OCI-LY7 (cell line): Measurements from ENCODE around the gene PALMD. TPM values are rescaled to one million over a fixed set of nuclear protein-coding genes. Genes with fewer than 3 reads are reported as not detected.

Experiments used
- BruUV-seq: library from RNA; stranded (reverse); fragments of 400-500 nt; replicated peaks from 2 replicates; lab custom pipeline; 2021; lab: Mats Ljungman, UMichigan
- CTCF ChIA-PET: fragments of 300-600 bp; sonication (Branson Sonifier 250); formaldehyde crosslinking; loops from one replicate; lab custom pipeline; 2022; ENCODE audit warnings: antibody characterized with exemption; ENCODE audit not compliant: unreplicated experiment; lab: Charles Lee
- POLR2A ChIA-PET: fragments of 300-600 bp; sonication (Branson Sonifier 250); formaldehyde crosslinking; loops from one replicate; lab custom pipeline; 2022; ENCODE audit warnings: antibody characterized with exemption; lab: Charles Lee
- DNase-seq: peaks from one replicate; pipeline ENCODE4 v3.0.0-alpha.2; 2015; ENCODE audit warnings: low spot score
- H2AFZ ChIP-seq: fragments of 200-600 bp; sonication (generic), shearing (Covaris generic); 2 replicates; pipeline ENCODE4 v1.6.1; 2014; ENCODE audit warnings: mild to moderate bottlenecking, antibody characterized with exemption, low read length, moderate library complexity
- H3K27ac ChIP-seq: fragments of 200-600 bp; sonication (generic); 2 replicates; pipeline ENCODE4 v1.5.1; 2014; ENCODE audit warnings: mixed run types, low read depth, mild to moderate bottlenecking, moderate library complexity, low read length, inconsistent platforms; ENCODE audit not compliant: poor library complexity, severe bottlenecking
- H3K36me3 ChIP-seq: fragments of 200-600 bp; sonication (generic); 2 replicates; pipeline ENCODE4 v1.6.1; 2014; ENCODE audit warnings: mild to moderate bottlenecking, antibody characterized with exemption, low read length, moderate library complexity, mixed read lengths; ENCODE audit not compliant: insufficient read depth
- H3K4me1 ChIP-seq: fragments of 200-600 bp; sonication (generic); 2 replicates; pipeline ENCODE4 v1.5.1; 2014; ENCODE audit warnings: mild to moderate bottlenecking, low read length; ENCODE audit not compliant: insufficient read depth, poor library complexity, severe bottlenecking
- H3K4me2 ChIP-seq: fragments of 200-600 bp; sonication (generic); 2 replicates; pipeline ENCODE4 v1.6.1; 2014; ENCODE audit warnings: mild to moderate bottlenecking, low read length
- H3K4me3 ChIP-seq: fragments of 200-600 bp; sonication (generic); 2 replicates; pipeline ENCODE4 v1.5.1; 2014; ENCODE audit warnings: mild to moderate bottlenecking, low read depth, low read length; ENCODE audit not compliant: poor library complexity, severe bottlenecking
- H3K79me2 ChIP-seq: fragments of 200-600 bp; sonication (generic); 2 replicates; pipeline ENCODE4 v1.6.1; 2016; ENCODE audit warnings: low read depth, mild to moderate bottlenecking, low read length, moderate library complexity, mixed read lengths; ENCODE audit not compliant: insufficient read depth
- H3K9me2 ChIP-seq: fragments of 200-600 bp; sonication (generic); 2 replicates; pipeline ENCODE4 v1.6.1; 2016; ENCODE audit warnings: mild to moderate bottlenecking, low read length, mixed read lengths; ENCODE audit not compliant: insufficient read depth
- H3K9me3 ChIP-seq: fragments of 200-600 bp; sonication (generic); 2 replicates; pipeline ENCODE4 v1.6.1; 2014; ENCODE audit warnings: mild to moderate bottlenecking, mixed run types, low read length, mixed read lengths
- H4K20me1 ChIP-seq: fragments of 200-600 bp; sonication (generic); 2 replicates; pipeline ENCODE4 v1.6.1; 2014; ENCODE audit warnings: mild to moderate bottlenecking, antibody characterized with exemption, low read length, moderate library complexity, mixed read lengths; ENCODE audit not compliant: insufficient read depth
- CTCF ChIP-seq: fragments of 200-600 bp; sonication (generic); conservative IDR thresholded peaks from 2 replicates; pipeline ENCODE4 v1.5.1; 2014; ENCODE audit warnings: mild to moderate bottlenecking, antibody characterized with exemption, low read length, moderate library complexity, mixed read lengths
- EZH2phosphoT487 ChIP-seq: fragments of 200-600 bp; sonication (generic); IDR thresholded peaks from 2 replicates; pipeline ENCODE4 v1.6.1; 2018; ENCODE audit warnings: low read depth, borderline replicate concordance, mild to moderate bottlenecking, mixed run types, antibody characterized with exemption, low read length, moderate library complexity, mixed read lengths
- intact Hi-C: fragments of 100-400 bp; cut with micrococcal nuclease; formaldehyde crosslinking; loops from one replicate; pipeline ENCODE4 v1.10.0; 2022; ENCODE audit not compliant: unreplicated experiment
- total RNA-seq, 2 experiments: library from RNA; depleted of rRNA in 1 of 2; stranded (reverse); fragments of >200 nt in 1 of 2; shearing (Covaris generic) in 1 of 2; gene quantifications; 2 replicates each; pipeline ENCODE4 v1.2.3, GENCODE V29; 2014 to 2022

Gene PALMD
- total RNA-seq, 2 experiments from 2014 or later: not detected

GRCh38 chr1:99670583-99670982 lies 24.7 kb downstream of the PALMD start:
- TF ChIP-seq EZH2phosphoT487: no peak
- no peak for TF ChIP-seq CTCF
- Histone ChIP-seq H4K20me1 (no peaks in the 10 kb centered on the region), H3K27ac (no peak overlapping the region), H3K4me2 (no peak overlapping the region), H3K36me3 (no peaks in the 10 kb centered on the region), H3K9me3 (no peaks in the 10 kb centered on the region), H2AFZ (no peak overlapping the region), H3K9me2 (no peaks in the 10 kb centered on the region), H3K4me3 (no peak overlapping the region), H3K79me2 (no peaks in the 10 kb centered on the region), H3K4me1 (no peaks in the 10 kb centered on the region)
- no peak for DNase-seq
- ChIA-PET POLR2A (interaction anchor here (0.7 kb wide), 1 partner anchor 554 kb away, joined by 3 read pairs; no protein-coding TSS in a partner anchor), CTCF (no interaction called here)
- no TSS peak for BruUV-seq
- intact Hi-C loops: no loop called here

DNA sequence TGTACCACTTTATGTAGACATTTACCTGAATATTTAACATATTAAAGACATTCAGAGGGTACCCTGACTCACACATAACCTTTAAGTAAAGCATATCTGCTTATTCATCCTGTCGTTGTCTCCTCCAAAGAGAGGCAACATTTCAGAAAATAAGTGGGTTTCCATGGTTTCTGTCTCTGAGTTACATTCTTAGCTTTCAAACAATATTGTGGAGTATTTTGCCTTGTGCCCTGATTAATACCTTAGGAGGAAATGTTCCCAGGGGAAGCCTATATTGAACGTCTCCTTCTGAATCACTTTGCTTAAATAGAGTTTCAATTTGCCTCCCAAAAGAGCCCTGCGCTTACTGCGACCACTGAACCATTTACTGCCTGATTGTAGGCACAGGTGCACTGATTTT lies 26.1 kb downstream of the PALMD start:
- no peaks in the 10 kb centered on the region for H3K36me3 ChIP-seq
- no peaks in the 10 kb centered on the region for H4K20me1 ChIP-seq
- no peak overlapping the region for H3K4me2 ChIP-seq
- H3K9me2 ChIP-seq: no peaks in the 10 kb centered on the region
- H3K27ac ChIP-seq: no peak overlapping the region
- TF ChIP-seq CTCF (no peak), EZH2phosphoT487 (no peak)
- BruUV-seq: no TSS peak
- H3K9me3 ChIP-seq: no peaks in the 10 kb centered on the region
- CTCF ChIA-PET: no interaction called here
- no peaks in the 10 kb centered on the region for H3K79me2 ChIP-seq
- POLR2A ChIA-PET: no interaction called here
- DNase-seq: no peak
- H3K4me1 ChIP-seq: no peaks in the 10 kb centered on the region
- H3K4me3 ChIP-seq: no peak overlapping the region
- H2AFZ ChIP-seq: no peak overlapping the region
- intact Hi-C loops: no loop called here

DNA sequence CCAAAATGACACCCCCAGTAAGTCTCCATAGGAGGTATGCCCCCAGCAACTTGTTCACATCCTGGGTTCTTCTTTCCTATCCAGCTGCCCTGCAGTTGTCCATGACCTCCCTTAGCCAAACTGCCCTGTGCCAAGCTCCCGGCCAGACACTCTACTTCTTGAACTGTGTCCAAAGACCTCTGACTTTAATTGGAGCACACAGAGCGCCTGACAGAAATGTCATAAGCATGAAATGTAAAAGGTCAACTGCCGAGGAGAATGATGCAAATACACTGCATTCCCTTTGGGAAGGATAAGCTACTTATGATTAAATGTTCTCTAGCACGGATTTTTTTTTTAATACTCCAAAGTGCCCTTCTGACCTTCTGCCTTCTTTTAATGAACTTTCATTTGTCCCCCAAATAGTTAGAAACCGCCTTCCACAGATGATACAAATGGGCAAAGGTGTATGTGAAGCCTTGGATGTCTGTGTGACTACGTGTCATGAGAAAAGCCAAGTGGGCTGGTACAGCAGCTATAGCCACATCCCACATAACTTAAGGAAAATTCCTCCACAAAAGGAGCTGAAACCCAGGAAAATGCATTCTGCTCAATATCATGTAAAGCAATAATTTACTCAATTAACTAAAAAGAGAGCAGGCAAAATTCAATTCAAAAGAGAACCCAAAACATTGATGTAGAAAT lies 26.8 kb downstream of the PALMD start:
- H3K9me3 ChIP-seq: no peaks in the 10 kb centered on the region
- H3K4me1 ChIP-seq: no peaks in the 10 kb centered on the region
- DNase-seq: no peak
- intact Hi-C loops: no loop called here
- H2AFZ ChIP-seq: no peak overlapping the region
- no peak overlapping the region for H3K4me2 ChIP-seq
- CTCF ChIA-PET: no interaction called here
- no peaks in the 10 kb centered on the region for H3K36me3 ChIP-seq
- no peaks in the 10 kb centered on the region for H4K20me1 ChIP-seq
- POLR2A ChIA-PET: no interaction called here
- no TSS peak for BruUV-seq
- TF ChIP-seq EZH2phosphoT487 (no peak), CTCF (no peak)
- no peaks in the 10 kb centered on the region for H3K9me2 ChIP-seq
- no peaks in the 10 kb centered on the region for H3K79me2 ChIP-seq
- no peak overlapping the region for H3K27ac ChIP-seq
- H3K4me3 ChIP-seq: no peak overlapping the region
